Measurements from ENCODE around the gene PHLDB3. TPM values are rescaled to one million over a fixed set of nuclear protein-coding genes. Genes with fewer than 3 reads are reported as not detected.
A peak's percentile ranks its signal among the peaks of the same experiment; 100 is the strongest.
"Not testable (repeated sequence)": the region's sequence is repeated elsewhere in the genome, so short reads cannot be mapped to it uniquely, and the experiment has no call there.

Gene PHLDB3
- 3.4 TPM for polyA plus RNA-seq (ENCODE audit: insufficient read length)

DNA sequence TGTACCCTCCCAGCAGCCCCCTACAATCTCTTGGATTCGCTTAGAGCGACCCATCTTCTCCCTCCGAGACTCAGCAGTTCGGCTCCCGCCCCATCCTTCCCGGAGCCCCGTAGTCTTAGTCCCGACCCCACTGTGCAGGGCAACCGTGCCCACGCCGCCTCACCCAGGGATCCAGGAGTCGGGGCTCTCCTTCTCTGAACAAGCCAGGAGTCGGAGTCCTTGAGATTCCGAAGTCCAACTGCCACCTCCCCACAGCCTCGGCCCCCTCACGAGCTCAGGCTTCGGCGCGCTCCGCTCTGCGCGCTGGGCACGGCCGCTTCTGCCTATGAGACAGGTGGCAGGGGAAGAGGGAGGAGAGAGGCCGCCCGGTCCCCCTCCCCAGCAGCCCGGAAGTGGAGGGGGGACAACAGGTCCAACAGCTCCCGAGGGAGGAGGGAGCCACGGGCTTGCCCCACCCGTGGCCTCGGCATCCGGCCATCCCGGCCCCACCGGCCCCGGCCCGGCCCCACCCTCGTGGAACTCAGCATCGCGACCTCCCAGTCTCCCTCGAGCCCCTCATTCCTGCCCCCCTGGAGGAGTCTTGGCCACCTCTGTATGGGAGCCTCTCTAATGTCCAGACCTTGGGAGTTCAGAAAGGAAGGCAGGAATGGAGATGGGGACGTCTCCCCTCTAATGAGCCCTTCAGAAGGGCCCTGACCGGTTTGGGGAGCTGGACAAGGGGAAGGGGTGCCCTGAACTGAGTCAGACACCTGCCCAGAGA lies at the start of gene PHLDB3:
Gene PHLDB3, minus strand, starts transcription at position 321 of the 760 bp plus-strand sequence. CDS start 628 bp downstream, outside the sequence.
- no peak for DNase-seq (ENCODE audit: low read depth)

DNA sequence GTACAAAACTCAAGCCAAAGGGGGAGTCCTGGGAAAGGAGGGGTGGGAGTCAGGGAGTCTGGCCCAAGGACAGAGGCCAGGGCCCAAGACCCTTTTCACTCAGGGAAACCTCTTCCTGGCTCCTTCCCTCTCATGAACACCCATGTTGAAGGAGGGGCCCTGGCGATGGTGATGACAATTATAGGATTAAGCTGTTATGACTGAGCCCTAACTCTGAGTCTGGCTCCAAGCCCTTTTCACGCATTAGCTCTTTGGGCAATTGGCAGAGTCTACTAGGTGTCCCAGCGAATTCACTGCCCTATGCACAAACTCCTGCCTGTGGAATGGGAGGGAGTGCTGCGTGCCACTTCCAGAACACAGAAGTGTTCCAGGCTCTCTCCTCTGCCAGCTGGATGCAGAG lies 49.1 kb upstream of the PHLDB3 start:
- no peak for DNase-seq (ENCODE audit: low read depth)

DNA sequence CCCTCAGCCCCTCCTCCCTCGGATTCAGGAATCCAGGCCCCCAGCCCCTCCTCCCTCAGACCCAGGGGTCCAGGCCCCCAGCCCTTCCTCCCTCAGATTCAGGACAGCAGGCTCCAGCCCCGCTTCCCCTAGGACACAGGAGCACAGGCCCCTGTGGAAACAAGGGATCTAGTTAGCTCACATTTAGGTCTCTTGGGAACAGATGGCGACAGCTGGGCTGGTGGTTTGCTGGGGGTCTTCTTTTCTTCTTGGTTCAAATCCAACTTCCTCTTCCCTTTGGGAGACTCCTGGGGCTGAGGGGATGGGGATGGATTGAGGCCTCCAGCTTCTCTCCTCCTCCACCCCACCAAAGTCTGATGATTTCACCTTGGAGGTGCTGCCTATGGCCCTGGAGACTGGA lies 48.1 kb upstream of the PHLDB3 start:
- no peak for DNase-seq (ENCODE audit: low read depth)

DNA sequence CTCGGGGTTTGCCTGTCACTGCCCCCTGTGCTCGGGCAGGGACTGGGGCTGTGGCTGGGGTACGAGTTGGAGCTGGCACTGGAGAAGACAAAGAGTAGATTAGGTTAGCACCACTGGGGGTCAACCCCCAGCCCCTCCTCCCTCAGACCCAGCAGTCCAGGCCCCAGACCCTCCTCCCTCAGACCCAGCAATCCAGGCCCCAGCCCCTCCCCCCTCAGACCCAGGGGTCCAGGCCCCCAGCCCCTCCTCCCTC lies 47.6 kb upstream of the PHLDB3 start:
- DNase-seq (ENCODE audit: low read depth): no peak

DNA sequence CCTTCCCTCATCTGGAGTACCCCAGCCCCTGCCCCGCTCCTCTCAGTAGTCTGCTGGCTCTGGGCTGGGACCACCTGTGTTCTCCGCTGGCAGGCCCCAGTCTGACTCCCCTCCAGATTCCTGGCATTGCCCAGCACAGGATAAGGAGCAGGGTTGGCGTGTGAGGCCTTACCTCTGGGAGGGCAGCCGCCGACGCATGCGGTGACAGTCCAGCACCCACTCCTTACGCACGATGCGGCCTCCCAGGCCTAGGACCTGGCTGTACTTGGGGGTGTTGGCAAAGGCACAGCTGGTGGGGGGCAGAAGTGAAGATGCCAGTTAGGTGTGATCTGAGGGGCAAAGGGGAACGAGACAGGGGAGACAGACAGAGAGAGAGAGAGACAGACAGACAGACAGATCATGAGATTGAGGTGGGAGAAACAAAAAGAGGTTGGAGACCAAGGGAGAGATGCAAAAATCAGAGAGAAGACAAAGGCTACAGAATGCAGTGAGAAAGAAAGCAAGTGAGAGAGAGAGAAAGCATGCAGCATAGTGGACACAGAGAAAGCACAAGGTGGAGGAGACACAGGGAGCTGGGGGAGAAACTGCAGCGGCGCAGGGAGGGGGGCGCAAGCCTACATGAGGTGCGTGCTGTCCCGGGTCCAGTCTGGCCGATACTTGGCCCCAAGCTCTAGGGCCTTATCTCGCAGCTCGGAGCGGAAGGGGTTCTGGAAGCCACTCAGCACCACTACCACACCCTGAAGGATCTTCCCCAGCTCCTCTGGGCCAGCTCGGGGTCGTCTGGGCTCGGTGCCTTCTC lies 47.1 kb upstream of the PHLDB3 start:
- no peak for DNase-seq (ENCODE audit: low read depth)

DNA sequence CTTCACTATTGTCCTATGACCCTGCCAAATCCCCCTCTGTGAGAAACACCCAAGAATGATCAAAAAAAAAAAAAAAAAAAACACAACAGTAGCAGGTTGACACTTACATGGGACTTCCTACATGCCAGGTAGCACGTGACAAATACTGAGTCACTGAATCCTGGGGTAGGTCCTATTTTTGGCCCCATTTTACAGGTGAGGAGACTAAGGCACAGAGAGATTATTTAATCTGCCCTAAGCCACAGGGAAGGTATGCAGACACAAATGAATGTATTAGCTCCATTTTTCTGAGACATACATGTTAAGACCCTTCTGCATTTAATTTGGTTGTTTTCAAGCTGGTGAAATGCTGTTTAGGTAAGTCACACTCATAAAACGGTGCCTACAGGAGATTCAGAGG lies 44.2 kb upstream of the PHLDB3 start:
- DNase-seq (ENCODE audit: low read depth): no peak

DNA sequence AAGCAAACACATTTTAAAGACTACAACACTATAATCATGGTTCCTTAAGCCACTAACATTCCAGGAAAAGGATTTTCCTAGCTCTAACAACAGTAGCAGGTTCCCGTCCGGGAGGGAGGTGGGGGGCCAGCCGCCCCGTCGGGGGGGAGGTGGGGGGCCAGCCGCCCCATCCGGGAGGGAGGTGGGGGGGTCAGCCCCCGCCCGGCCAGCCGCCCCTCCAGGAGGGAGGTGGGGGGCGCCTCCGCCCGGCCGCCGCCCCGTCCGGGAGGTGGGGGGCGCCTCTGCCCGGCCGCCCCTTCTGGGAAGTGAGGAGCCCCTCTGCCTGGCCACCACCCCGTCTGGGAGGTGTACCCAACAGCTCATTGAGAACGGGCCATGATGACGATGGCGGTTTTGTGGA lies 43.4 kb upstream of the PHLDB3 start:
- DNase-seq (ENCODE audit: low read depth): not testable (repeated sequence)

DNA sequence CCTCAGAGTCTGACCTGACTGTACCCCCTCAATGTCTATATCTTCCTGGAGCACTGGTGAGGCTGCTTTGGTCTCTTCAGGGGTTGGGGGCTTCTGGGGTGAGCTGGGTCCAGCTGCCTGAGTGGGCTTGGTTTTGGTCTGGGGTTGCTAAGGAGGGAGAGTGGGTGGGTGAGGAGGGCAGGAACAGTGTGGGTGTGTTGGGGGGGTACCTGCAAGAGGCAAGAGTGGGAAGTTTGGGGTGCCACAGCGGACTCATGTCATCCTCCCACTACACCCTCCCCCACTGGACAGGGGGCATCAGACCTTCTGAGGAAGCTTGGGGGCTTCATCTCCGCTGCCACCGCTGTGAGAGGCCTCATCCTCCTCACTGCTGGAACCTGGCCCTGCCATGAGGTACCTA lies 42.0 kb upstream of the PHLDB3 start:
- no peak for DNase-seq (ENCODE audit: low read depth)

DNA sequence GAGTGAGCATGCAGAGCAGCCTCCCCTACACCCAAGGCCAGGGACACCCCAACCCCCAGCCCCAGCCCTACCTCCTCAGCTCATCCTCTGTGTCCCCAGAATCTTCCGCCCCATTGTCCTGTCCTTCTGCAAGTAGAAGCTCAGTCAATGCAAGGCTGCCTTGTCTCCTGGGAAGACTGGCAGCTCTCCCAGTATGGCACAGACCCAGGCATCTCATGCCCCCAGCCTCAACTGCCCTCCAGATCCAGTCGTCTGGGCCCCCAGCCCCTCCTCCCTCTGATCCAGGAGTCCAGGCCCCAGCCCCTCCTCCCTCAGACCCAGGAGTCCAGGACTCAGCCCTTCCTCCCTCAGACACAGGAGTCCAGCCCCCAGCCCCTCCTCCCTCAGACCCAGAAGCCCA lies 41.4 kb upstream of the PHLDB3 start:
- no peak for DNase-seq (ENCODE audit: low read depth)

DNA sequence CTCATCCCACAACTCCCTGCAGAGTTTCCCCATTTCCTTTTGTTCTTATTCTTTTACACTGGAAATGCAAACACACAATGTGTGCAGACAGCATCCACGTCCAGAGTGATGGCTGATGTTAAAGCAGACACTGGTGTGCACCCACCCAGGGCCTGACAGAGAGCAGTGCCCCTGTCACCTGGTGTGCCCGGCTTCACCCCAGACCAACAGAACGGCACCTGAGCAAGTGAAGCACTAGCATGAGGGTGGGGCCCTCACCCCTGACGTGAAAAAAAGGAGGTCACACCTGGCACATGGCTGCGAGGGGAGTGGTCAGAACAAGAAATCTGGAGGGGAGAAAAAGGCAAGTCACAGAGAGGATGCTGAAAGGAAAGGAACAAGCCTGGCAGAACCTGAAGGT lies 40.7 kb upstream of the PHLDB3 start:
- no peak for DNase-seq (ENCODE audit: low read depth)

DNA sequence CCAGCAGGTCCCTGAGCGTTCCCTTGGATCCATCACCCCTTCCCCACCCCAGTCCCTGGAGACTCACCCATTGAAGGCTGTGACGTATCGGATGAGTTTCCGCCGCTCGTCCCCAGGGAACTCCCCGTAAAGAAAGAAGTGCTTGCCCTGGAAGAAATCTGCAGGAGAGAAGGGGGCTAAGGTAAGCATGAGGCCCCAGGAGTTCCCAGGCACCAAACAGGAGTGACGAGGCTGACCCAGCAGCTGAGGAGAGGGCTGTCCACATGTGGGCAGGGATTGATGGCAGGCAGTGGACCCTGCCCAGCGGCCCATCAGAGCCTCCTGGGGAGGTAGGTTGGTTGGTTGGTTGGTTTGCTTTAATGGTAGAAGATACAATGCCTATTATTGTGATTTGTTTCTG lies 39.5 kb upstream of the PHLDB3 start:
- DNase-seq (ENCODE audit: low read depth): no peak

DNA sequence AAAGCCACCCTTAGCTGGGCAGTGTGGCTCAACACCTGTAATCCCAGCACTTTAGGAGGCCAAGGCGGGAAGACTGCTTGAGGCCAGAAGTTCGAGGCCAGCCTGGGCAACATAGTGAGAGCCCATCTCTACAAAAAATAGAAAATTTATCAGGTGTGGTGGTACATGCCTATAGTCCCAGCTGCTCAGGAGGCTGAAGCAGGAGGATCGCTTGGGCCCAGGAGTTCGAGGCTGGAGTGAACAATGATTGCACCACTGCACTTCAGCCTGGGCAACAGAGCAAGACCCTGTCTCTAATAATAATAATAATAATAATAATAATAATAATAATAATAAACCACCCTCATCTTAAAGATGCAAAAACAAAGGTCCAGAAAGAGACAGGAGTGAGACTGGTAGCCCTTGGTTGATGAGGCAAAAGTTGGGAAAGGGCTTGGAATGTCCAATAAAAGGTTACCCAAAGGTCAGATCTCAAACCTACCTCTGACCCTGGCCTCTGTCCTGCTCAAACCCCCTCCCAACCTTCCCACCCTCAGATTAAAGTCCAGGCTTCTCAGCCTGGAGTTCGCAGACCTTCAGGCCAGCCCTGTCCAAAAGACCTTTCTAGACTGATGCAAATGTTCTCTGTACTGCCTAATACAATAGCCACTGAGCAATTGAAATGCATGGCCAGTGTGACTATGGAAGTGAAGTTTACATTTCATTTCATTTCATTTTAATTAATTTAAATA lies 37.5 kb upstream of the PHLDB3 start:
- no peak for DNase-seq (ENCODE audit: low read depth)

DNA sequence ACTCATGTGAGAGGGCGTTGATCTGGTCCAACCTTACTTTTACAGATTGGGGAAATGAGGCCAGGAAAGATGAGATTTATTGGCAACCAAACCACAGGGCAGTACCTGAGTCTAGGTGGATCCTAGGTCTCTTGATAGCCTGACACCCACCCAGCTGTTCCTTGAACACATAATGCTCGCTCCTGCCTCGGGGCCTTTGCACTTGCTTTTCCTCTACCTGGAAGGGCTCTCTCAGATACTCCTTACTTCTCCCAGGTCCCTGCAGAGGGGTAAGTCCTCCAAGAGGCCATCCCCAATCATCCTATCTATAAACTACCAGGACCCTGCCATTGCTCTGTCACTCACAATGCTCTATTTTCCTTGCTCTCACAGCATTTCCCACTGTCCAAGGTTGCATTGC lies 35.8 kb upstream of the PHLDB3 start:
- DNase-seq (ENCODE audit: low read depth): no peak

DNA sequence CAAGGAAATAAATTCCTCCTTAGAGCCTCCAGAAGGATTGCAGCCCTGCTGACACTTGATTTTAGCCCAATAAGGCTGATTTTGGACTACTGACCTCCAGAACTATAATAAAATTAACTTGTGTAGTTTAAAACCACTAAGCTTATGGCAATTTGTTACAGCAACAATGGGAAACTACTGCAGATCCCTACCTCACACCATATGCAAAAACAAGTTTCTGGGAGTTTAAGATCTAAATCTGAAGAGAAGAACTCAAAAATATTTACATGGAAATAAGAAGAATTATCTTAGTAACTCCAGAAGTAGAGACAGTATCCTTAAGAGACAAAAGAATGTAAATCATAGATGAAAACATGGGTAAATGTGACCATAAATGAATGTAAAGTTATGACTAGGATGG lies 34.4 kb upstream of the PHLDB3 start:
- no peak for DNase-seq (ENCODE audit: low read depth)

DNA sequence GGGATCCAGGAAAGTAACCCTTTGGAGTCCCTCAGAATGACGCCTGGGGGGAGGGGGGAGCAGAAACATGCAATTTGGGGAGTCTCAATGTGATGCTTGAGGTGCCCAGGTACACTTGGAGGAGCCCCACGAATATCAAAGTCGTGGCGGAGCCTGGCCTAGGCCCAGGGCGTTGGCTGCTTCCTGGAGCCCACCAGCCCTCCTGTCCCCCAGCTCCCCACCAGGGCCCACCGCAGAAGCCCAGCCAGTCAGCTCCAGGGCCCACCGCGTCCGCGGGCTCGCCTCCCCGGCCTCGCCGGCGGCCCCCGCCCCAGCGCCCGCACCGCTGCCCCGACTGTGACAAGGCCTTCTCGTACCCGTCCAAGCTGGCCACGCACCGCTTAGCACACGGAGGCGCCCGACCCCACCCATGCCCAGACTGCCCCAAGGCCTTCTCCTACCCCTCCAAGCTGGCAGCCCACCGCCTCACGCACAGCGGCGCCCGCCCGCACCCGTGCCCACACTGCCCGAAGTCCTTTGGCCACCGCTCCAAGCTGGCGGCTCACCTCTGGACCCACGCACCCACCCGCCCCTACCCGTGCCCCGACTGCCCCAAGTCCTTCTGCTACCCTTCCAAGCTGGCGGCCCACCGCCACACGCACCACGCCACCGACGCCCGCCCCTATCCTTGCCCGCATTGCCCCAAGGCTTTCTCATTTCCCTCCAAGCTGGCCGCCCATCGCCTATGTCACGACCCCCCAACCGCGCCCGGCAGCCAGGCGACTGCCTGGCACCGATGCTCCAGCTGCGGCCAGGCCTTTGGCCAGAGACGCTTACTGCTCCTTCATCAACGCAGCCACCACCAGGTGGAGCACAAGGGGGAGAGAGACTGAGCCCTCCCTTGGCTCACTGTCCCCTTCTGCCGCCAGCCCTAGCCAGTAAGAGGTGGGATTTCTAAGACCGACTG lies 30.5 kb upstream of the PHLDB3 start:
- peak; percentile 39 for DNase-seq (ENCODE audit: low read depth)

DNA sequence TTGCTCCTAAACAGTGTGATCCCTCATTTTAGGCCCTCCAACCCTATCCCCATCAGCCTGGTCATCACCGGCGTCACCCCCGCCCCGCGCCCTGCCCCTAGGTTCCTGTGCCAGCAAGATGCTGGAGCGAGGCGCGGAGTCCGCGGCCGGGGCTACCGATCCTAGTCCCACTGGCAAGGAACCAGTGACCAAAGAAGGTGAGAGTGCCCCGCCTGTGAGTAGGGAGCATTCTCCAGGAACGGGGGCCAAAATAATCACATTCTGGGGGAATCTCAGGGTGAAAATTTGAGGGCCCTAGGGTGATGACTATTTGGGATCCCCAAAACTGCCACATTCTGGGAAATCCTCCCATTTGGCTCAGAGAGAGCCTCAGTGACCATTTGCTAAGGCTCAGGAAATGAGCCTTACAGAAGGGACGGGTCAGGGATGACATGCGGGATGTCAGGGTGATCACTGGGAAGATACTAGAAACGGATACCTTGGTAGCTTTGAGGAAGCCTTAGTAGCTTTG lies 29.8 kb upstream of the PHLDB3 start:
- DNase-seq (ENCODE audit: low read depth): no peak

DNA sequence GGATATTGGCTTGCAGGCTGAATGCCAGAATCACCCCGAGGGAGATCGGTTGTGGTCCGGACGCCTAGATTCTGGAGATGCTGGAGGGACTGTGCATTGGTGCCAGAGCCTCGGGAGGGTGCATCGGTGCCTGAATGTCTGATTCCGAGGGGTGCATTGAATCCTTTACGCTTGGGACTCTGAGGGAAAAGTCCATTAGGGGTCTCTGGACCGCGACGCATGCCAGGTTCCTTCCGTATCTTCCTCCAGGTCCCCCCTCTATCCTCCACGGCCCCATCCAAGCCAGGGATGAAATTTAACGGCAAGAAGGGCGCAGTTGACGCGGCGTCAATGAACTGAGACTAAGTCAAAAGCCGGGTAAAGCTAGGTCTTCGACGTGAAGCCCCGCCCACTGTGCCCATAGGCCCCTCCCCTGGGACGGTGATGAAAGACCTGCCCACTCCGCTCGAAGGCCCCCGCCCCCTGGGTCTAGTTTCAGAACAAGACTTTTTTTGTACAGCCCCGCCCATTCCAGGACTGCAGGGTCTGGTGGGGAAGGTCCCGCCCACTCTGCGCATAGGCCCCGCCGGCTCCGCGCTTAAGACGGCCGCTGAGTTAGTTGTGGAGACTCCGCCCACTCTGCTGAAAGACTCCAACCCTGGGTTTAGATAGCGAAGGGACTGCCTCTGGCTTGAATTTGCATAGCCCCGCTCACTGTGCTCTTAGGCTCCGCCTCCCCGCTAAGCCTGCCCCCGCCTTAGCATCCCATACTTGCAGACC lies 29.2 kb upstream of the PHLDB3 start:
- DNase-seq (ENCODE audit: low read depth): peak; percentile 96

DNA sequence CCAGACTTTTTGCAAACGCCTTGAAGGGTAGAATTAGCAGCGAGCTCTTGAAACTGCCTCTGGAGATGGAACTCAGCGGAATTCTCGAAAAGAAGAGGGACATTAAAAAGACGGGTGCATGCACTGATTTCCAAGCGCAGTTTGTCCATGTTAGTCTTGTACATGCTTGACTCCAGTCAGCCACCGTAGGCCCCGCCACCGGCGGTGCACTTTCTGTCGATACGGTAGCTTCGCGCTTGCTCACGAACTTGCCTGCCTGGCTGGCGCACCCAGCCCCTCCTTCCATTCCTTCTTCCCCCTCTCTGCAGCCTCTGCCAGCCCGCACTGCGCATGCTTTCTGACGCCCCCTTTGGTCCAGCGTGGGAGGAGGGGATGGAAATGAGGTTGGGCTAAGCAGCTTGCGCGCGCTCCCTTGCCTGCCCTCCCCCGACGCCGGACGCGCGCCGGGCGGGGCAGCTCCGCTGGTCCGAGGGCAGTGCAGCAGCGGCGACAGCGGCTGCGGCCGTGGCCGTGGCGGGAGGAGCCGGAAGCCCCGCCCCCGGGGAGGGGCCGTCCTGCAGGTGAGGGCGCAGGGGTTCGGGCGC lies 28.5 kb upstream of the PHLDB3 start, which contains the start of gene ZNF575:
Gene ZNF575, plus strand, starts transcription at position 227 of the 584 bp plus-strand sequence. CDS start 1,235 bp downstream, outside the sequence.
- DNase-seq (ENCODE audit: low read depth): peak; percentile 92

DNA sequence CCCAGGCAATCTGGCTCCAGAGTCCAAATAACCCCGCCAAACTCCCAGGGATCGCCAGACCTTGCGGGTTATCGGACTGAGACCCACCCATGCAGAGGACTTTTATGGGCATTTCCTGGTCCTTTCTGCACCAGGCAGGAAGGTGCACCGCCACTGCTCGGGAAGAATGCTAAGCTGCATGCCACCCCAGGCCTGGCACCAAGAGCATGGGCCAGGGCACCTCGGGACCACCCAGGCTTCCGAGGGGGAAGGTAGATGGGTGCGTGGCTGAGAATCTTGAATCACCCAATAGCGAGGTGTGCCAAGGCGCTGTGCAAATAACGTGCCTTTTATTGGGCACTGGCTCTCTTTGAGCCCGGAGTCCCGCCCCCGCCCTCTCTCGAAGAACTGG lies 28.0 kb upstream of the PHLDB3 start:
- DNase-seq (ENCODE audit: low read depth): no peak
